Renal cortex interstitium (tissue), 11 donors: ENCODE results near the gene TOX2. TPM values are rescaled to one million over a fixed set of nuclear protein-coding genes. Genes with fewer than 3 reads are reported as not detected.

Experiments used
- DNase-seq, 11 donors: peaks; one replicate each; pipeline ENCODE4 v3.0.0-alpha.2; 2013; ENCODE audit warnings: low read depth in 9 of 11, low spot score in 4 of 11; ENCODE audit errors: extremely low read depth in 1 of 11
- polyA plus RNA-seq, 3 donors: library from polyadenylated mRNA; unstranded; fragments of 120-200 nt; gene quantifications; one replicate each; pipeline ENCODE4 v1.2.1, GENCODE V29; 2013; ENCODE audit not compliant: insufficient read length in 3 of 3

TOX2 gene
- polyA plus RNA-seq, 3 donors: 2.7 to 4.7 (median 4.2) TPM

DNA sequence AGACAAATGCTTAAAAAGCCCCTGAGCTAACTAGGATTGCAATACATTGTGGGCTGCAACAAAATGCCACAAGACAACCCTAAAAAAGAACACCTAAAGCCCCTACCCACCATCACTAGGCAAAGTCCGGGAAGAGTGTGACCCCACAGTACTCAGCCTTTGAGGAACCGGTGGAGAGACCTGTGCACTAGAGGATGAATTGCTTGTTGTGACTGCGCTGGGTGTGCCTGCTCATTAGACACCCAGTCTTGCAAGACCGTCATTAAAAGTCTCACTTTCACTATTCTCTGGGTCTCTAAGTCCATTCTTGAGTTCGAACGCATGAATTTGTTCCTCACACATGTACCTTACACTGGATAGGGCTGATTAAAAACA is 183.6 kb downstream of the TOX2 start:
- no peak for DNase-seq

DNA sequence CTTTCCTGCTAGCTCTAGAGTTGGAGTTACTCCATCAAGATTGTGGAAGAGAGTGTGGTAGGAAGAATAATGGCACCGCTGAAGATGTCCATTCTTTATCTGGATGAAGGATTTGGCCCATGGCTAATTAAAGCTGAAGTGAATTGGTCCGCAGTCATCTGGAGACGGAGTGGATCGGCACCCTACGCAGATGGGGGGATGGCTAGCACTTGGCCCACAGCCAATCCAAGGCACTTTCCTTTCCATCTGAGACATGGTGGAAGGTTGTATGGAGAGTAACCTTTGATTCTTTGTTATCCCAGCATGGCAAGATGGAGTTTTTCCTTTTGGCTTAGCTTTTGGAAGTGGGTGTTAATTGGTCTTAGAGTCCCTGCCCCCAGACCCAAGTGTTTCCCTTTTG is 184.0 kb downstream of the TOX2 start:
- no peak for DNase-seq

DNA sequence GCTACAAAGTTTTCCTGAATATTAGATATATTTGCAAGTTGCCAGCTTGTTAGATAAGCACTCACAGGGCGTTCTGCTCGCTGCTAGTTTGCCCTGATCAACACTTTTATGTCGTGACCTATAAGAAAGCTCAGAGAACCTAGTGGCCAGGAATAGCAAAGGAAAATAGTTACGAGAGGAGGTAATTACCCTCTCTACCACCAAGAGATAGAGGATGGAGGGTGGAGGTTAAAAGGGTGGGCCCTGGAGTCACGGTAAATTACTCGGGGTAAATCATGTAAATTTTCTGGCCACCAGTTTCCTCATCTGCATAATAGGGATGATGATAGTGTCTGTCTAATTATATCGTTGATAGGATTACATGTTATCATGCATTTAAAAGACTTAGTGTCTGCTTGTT is 185.2 kb downstream of the TOX2 start:
- DNase-seq: no peak

DNA sequence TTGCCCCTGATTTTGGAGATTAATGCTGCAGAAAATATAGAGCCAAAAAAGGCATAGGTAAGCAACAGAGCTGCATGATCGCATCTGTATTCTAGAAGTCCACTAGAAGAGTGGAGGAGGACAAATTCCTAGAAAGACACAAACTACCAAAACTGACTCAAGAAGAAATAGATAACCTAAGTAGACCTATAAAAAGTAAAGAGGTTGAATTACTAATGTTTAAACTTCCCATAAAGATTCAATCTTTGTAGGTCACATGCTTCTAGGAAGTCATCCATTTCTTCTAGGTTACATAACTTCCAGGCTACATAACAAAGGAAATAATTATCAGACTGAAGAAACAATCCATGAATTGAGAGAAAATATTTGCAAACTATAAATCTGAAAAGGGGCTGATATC is 187.9 kb downstream of the TOX2 start:
- DNase-seq: no peak

DNA sequence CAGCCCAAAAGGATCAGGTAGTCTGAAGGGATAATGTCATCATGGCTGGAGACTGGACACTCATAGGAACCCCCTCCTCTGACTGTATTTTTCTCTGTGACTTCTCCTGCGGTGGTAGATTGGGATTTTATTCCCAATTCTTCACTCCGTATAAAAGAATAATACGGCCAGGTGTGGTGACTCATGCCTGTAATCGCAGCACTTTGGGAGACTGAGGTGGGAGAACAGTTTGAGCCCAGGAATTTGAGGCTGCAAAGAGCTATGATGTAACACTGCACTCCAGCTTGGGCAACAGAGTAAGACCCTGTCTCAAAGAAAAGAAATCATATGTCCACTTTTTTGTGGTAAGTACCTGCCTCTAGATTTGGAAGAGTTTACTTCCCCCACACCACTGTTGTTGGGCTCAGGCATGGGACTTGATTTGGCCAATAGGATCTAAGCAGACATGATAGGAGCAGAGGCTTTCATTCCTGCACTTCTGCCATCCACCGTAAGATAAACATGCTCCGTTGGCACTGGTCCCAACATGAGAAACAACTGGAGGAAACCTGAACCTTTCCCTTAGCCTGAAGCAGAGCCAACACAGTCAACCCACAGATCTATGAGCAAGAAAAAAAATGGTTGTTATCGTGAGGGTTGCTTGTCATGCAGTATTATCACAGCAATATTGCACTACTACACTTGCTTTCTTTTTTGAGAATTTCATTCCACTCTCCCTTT is 190.3 kb downstream of the TOX2 start:
- no peak for DNase-seq

DNA sequence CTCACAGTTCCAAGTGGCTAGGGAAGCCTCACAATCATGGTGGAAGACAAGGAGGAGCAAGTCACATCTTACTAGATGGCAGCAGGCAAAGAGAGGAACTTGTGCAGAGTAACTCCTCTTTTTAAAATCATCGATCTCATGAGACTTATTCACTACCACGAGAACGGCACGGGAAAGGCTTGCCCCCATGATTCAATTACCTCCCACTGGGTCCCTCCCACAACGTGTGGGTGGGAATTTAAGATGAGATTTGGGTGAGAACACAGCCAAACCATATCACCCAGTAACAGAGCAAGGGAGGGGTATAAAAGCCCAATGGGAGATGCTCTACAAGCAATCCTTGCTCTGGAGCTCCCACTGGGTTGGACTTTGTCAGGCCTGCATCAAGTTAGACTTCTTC is 192.0 kb downstream of the TOX2 start:
- no peak for DNase-seq

DNA sequence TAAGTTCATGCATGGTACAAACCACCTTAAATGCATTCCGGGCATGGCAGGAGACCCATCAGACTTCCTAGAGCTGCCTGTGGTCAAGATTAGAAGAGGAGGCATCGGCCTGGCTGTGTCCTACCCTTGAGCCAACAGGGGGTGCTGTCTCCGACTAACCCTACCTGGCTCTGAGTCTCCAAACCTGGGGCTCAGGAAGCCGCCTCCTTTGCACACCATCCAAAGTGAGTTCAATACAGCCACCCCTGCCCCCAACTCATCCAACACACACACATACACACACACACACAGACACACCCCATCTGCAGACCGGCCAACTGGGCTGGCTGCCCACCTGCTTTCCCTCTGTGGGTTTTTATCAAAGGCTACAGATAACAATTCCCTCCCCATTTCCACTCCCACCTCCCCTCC is 195.3 kb downstream of the TOX2 start:
- no peak for DNase-seq

DNA sequence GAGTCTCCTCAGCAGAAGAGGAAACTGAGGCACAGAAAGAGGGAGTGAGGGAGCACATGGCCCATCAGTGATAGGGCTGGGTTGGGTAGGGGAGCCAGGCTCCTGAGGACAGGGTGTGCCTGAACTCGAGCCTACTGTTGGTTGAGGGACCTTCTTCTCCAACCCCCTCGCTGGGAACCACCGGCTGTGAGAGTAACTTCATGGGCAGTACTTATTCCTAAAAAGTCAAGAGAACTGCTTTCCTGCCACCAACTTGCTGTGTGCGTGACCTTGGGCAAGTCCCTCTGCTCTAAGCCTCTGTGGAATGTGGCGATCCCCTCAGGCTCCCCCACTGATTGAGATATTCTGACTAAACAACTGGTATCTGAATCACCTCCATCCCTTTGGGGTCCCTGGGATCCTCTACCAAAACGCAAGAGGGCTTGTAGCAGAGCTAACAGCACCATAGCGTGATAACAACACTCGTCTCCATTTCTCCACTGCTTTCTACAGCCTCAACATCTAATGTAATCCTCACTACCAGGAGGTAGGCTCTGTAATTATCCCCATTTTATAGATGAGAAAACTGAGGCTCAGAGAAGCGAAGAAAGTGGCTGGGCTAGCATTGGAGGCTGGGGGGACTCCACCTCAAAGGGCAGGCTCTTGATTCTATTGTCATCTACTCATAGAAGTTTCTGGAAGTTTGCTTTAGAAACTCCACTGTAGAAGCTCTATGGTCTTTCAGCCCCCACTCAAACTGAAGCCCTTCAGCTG is 196.3 kb downstream of the TOX2 start:
- DNase-seq: no peak

DNA sequence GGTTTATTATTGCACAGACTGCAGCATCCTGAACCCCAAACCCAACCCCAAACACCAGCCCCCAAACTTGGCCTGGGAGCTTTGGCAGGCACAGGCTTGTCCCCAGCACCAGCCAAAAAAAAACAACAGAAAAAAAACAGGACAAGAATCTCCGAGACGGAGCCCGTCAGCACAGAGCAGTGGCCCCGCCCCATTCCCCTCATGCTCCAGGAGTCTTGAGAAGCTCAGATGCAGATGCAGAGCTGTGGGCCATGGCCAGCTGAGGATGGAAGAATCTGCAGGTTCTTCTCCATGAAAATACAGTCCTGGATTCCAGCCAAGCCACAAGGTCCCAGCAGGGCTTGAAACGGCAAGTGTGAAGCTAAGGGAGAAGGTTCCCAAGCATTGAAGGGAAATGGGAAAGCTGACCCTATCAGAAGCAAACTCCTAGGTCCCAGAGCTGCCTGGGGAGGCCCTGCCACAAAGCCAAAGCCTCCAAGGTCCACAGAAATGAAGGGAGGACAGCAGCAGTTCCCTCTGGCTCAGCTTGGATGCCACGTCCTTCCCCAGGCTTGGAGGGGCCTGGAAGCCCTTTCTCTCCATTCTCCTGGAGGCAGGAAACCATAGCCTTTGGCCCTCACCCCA is 197.2 kb downstream of the TOX2 start:
- DNase-seq: no peak

DNA sequence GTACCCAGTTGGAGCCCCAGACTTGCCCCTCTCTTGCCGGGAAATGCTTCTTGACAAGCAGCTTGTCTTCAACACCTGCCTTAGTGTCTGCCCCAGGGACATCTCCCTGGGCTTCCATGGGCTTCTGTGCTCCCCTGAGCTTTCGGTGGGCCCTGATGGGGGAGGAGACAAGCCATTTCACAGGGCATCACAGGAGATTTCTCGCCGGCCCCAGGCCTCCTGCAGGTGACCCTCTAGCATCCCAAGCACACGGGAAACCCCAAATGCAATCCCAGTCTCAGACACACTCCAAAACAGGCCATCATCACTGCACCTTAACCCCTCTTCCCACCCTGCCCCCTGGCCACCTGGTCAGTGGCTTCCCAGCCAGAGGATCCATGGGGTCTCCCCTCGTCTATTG is 197.8 kb downstream of the TOX2 start:
- no peak for DNase-seq

DNA sequence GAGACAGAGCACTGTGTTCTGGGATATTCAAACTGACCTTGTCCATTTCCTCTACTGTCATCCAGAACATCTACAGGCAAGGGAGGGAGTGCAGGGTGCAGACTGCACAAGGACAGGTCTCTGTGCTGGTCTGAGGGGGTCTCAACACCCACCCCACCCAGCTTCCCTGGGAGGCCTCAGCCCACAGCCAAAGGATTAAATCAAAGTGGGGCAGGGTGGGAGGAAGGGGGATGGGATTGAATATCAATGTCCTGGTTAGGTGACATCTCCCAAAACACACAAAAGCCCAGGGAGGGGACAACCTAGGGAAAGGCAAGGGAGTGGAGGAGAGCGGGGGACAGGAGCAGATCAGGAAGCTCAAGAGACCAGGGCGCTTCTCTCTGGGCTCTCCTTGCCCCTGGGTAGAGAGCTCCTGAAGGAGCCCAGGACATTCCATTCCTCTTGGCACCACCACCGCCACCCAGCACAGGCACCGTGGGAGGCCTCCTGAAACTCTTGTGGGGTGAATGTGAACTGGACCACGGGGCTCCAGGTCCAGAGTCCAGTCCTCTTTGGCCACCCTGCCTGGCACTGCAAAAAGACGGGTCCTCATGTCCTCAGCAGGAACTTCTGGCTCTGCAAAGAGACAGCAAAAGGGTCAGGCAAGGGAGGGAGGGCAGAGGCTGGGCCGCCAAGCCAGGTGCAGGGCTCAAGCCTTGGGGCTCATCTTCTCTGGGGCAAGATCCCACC is 198.4 kb downstream of the TOX2 start:
- DNase-seq: no peak

DNA sequence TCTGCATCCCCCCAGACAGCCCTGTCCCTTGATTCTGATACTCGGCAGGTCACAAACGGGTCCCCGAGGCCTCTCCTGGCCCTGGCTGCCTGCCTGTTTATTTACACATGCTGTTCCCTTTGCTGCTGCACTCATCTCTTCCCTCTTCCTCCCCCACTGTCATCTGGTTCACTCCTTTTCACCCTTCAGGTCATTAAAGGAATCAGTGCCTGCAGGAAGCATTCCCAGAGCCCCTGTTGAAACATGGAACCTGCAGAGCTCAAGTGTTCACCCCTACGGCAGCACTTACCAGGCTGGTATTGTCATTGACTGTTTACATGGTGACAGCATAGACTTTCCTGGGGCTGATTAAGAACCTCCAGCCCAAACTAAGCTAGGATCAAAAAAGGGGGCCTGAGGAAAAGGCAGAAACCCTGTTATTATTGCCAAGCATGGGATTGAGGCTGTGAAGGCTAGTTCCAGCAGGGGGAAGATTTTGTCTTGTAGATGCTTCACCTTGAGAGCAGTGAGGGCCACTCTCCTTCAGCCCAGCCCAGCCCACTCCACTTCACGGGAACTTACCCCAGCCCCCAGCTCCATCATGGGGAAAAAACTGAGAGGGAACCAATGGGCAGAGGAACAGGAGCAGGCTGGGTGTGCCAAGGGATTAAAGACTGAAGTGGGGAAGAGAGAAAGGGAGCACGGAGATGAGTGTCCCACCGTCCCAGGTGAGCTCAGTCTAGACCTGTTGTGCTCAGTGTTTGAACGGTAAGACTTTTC is 199.1 kb downstream of the TOX2 start:
- no peak for DNase-seq

DNA sequence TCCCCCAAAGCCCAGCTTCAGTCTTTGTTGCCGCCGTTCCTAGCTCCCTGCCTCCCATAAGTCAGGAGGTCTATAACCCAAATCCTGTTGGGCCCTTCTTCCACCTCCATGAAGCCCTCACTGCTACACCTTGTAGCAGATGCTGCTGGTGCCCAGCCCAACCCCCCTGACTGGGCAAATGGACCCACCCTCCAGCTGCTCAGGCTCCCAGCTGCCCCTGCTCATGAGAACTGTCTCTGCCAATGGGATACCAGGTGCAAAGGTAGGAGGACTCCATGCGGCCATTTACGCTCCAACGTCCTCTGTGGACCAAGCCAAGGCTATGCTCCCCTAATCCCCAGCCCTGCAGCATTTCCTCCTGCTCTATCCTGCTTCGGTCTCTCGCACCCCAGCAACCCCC is 200.5 kb downstream of the TOX2 start:
- DNase-seq: no peak

DNA sequence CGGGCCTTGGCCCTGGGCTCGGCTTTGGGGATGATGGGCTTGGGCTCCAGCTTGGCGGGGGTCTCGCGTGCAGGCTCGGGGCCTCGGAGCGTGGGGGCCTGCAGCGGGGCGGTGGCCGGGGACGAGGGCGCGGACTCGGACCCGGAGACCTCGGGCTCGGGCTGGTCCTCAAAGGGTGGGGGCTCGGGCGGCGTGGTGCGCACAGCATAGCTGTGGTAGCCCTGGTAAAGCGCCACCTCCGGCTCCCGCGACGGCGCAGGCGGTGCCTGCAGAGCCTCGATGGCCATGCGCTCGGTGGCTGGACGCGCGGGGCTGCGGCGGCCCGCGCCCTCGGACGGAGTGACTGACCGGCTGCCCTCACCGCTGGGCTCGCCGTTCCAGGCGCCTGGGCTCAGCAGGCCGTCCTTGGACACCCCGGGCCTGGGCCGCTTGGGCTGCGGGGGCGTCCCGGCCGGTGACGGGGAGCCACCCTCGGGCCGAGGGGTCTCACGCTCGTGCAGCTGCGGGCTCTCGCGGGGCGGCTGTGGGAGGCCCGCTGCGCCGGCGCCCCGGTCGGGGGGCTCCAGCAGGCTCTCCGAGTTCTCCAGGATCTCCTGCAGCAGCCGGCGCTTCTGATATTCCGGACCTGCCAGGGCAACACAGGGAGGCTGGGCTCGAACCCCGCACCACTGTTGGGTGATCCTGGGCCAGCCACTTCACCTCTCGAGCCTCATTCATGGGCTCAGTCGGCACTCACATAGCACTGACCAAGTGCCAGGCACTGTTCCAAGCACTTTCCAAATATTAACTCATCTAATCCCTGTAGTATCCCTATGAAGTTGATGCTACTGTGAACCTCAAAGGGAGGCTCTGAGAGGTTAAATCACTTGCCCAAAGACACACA is 201.4 kb downstream of the TOX2 start:
- DNase-seq: no peak

DNA sequence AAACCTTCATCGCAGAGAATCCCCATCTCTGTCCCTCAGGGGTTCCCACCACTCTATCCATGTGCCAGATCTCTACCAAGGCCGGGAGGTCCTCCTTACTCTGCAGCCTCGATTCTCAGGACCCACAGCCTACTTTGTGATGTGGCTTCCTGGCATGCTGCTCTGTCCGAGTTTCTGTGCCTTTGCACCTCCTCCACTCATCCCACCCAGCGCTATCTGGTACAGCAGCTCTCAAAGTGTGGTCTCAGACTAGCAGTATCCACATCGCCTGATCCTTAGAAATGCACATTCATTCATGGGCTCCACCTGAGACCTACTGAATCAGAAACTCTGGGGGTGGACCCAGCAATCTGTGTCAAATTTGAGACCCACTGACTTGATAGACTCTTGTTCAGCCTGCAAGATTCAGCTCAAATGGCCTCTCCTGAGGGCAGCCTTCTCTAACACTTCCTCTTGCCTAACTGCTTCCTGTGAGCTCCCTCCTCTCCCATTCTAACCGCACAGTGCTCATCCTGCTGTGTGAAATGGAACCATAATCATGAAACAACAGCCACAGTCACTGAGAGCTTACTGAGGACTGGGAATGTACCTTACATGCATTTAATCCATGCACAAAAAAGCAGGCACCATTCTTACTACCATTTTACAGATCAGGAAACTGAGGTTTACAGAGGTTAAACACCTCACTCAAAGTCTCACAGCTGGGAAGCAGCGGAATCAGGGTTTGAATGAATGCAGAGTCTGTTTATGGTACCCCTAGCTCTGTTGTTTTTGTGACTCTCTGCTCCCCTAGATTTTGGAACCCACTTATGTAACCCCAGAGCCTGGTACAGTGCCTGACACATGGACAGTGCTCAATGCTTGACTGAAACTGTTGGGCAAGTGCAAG is 202.9 kb downstream of the TOX2 start:
- DNase-seq: no peak

DNA sequence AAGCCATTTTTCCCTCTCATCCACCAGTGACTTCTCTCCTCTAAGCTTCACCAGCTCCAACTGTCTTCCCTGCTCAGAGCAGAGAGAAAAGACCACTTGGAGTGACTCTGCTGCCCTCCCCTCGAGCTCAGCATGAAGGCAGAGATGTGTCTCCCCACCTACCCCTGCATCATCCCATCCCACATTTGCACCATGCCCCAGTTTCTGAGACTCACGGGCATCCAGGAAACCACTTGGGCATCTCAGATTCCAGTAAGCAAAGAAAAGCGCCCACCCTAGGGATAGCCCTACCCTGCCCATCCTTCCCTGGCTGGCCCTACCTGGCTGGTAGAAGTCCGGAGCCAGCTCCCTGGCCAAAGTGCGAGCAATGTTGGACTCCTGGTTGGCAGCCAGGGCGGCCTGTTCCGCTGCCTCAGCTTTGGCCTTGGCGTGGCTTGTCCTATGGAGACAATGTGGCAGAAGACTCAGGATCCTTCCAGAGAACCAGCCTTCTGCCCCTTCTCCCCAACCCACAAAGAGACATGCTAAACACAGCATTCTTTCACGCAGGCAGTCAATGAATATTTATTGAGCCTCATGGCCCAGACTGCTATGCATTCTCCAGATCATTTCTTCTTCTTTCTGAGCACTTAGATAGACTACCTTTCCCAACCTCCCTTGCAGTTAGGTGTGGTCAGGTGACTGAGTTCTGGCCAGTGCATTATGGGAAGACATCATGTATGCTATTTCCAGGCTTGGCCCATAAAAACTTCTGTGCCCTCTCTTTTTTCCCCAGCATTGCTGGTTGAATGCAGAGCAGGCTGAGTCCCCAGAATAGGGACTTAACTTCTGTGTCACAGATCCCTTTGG is 203.8 kb downstream of the TOX2 start:
- no peak for DNase-seq
